HG03025 (cell line): ENCODE results near the gene CRACR2B.

Experiments used
- ATAC-seq: cut with Tn5 transposase; IDR thresholded peaks from one replicate; pipeline ENCODE4 v1.9.1; 2021; ENCODE audit warnings: mild to moderate bottlenecking, moderate library complexity; ENCODE audit not compliant: unreplicated experiment, low FRiP score

Gene CRACR2B

GRCh38 chr11:824942-825341 lies 2.8 kb upstream of the CRACR2B start:
- no peak for ATAC-seq

- no peak for ATAC-seq
Measured at GRCh38 chr11:825366-826226, 2.1 kb upstream of the CRACR2B start.

DNA sequence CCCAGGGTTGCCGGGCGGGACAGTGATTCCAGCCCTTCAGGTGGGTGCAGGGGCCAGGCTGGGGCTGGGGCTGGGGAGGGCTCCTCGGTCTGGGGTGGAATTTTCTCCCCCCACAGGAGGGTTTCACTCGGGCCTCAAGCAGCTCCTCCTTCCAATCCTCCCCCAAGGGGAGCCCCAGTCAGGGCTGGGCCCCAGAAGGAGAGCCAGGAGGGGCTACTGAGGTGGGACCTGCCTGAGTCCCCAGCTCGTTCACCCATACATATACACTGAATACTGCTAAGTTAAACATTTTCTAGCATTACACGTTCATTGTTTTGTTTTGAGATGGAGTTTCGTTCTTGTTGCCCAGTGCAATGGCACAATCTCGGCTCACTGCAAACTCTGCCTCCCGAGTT lies 1.5 kb upstream of the CRACR2B start:
- ATAC-seq = no peak

- ATAC-seq = no peak
Measured at GRCh38 chr11:826836-827145, 928 bp upstream of the CRACR2B start.

GRCh38 chr11:827146-827896 lies 398 bp upstream of the CRACR2B start:
- ATAC-seq = peak; percentile 27

DNA sequence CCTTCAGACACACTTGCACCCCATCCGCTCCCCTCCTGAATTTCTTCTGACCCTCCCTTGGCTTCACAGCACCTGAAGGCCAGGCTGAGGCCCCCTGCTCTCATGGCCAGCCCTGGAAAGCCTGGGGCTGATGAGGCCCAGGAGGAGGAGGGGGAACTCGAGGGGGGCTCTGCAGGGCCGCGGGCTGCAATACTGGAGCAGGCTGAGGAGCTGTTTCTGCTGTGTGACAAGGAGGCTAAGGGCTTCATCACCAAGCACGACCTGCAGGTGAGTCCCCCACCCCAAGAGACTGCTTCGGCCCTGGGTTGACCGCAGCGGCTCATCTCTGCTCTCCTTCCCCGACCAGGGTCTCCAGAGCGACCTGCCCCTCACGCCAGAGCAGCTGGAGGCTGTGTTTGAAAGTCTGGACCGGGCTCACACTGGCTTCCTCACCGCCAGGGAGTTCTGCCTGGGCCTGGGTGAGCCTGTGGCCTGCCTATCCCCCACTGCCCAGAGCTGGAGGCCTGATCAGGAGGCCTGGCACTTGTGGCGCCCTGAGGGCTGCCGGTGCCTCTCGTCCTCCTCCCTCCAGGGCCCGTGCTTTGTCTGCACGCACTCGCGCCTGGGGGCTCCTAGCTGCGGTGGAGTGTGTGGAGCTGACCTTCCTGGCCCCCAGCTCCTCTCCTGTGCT lies 922 bp downstream of the CRACR2B start:
- ATAC-seq = no peak

DNA sequence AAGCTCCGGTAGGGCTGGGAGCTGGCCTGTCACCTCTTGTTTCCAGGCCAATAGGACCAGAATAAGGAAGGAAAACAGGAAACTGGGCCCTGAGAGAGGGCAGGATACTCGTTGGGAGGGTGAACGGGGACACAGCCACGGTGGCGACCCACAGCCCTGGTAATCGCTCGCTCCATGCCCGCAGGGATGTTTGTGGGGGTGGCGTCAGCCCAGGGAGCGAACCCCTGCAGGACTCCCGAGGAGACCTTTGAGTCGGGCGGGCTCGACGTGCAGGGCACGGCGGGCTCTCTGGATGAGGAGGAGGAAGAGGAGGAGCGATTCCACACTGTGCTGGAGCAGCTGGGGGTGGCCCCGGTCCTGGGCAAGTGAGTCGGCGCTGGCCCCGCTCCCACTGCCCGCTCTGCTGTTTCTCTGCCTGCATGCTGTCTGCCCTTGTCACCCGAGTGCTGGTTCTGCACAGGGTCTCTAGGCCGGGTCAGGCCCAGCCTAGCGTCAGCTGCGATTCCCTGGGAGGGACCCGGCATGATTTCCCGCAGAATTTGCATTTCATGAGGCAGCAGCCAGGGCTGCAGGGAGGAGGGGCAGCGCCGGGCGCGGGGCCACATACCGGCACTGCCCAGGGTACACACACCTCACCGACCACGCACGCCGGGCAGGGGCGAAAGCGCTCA lies 1.6 kb downstream of the CRACR2B start:
- ATAC-seq = no peak

DNA sequence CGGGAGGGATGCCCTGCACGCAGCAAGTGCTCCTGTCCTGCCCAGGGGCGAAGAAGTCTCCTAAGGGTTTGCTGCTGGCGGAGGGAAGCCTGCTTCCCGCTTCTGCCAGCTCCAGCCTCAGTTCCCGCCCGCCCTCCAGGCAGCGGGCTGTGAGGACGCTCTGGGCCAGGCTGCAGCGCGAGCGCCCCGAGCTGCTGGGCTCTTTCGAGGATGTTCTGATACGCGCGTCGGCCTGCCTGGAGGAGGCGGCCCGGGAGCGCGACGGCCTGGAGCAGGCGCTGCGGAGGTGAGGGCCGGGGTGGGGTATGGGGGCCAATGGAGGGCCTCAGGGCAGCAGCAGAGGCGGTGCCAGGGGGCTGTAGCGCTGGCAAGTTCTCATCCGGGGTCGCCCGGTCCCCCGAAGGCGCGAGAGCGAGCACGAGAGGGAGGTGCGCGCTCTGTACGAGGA lies 2.2 kb downstream of the CRACR2B start:
- no peak for ATAC-seq

GRCh38 chr11:830295-831117 lies 2.8 kb downstream of the CRACR2B start:
- no peak for ATAC-seq

GRCh38 chr11:831118-831864 lies 3.6 kb downstream of the CRACR2B start:
- no peak for ATAC-seq

DNA sequence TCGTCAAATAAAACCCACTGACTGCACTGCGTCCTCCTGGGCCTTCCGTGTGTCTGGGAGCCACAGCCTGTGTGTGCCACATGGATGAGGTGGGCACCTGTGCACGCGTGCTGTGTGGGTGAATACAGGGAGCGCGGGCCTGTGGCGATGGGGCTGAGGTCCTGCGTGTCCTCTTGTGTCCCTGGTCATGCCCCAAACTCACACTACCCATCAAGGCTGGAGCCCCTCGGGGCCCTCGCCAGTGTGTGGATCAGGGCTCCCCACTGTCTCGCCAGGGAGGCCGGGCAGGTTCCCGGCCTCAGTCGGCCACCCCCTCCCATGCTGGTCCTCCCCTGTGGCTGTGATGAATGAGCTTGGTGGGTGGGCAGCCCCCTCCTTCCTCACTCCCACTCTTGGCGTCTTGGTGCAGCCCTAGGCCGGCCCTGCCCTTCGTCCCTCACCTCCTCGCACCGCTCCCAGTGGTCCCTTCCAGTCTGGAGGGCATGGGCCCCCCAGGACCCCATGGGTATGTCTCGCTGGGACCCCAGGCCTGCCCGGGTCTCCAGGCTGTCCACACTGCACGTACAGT lies 4.3 kb downstream of the CRACR2B start:
- ATAC-seq = no peak

- no peak for ATAC-seq
Measured at GRCh38 chr11:832529-833113, 4.9 kb downstream of the CRACR2B start, which contains the start of gene CD151. TSS of gene CD151 (plus strand) at chr11:832952. CDS start at chr11:836070, 3,118 bp downstream.

DNA sequence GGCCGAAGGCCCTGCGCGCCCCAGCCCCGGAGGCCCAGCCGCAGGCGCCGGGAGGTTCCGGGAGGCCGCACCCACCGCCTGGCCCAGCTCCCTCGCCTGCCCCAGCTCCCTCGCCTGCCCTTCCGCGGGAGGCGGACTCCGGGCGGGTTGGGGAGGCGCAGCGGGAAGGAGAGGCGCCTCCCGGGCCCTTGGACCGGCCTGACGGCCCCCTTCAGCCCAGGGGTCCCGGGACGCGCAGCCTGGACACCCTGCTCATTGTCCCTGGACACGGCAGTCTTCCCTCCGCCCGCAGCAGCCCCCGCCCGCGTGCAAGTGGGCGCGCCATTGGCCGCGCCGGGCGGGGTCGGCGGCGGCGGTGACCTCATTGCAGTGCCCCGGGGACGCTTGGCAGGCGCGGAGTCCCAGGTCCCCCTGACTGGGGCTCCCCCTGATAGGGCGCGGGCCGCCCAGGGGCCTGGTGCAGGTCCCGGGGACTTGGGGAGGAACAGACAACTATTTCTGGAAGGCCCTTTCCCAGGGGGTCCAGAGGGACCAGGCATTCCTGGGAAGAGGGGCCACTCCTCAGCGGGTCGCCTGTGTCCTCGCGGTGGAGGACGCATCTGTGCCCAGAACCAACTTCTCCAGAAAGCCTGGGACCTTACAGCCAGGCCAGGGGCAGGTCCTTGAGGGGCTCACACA lies 5.5 kb downstream of the CRACR2B start:
- no peak for ATAC-seq

GRCh38 chr11:833849-834311 lies 6.2 kb downstream of the CRACR2B start:
- ATAC-seq = no peak

GRCh38 chr11:834371-835316 lies 6.9 kb downstream of the CRACR2B start:
- ATAC-seq = no peak

DNA sequence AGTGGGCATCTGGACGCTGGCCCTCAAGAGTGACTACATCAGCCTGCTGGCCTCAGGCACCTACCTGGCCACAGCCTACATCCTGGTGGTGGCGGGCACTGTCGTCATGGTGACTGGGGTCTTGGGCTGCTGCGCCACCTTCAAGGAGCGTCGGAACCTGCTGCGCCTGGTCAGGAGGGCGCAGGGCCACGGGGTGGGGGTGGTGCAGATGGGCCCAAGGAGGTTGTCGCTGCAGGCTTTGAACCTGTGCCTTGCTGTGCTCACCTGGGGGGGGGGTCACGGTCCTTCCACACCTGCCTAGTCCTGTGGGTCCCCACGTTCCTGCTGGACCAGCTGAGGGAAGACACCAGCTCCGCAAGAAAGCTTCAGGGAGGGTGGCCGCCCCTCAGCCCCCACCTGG lies 8.6 kb downstream of the CRACR2B start:
- no peak for ATAC-seq

GRCh38 chr11:836700-837099 lies 9.0 kb downstream of the CRACR2B start:
- ATAC-seq = no peak
